ENCODE results near the gene YBX2.
A peak's percentile ranks its signal among the peaks of the same experiment; 100 is the strongest.

Gene YBX2

GRCh38 chr17:7330638-7331015 is 36.2 kb upstream of the YBX2 start:
- Histone ChIP-seq H3K4me1 (ENCODE audit: control insufficient read depth in 1 of 2, insufficient read depth in 2 of 2, low read length in 2 of 2) (peaks cover 12 to 29% of the 10 kb centered on the region in 2 donors), H3K27me3 (ENCODE audit: control insufficient read depth in 1 of 2, insufficient read depth in 2 of 2, low read length in 2 of 2) (no peaks in the 10 kb centered on the region), H3K27ac (ENCODE audit: low read depth, low read length) (peak overlapping the region; percentile 3), H3K4me3 (ENCODE audit: low read depth in 1 of 2, low read length in 2 of 2) (peak overlapping the region; percentile 98), H3K9me3 (ENCODE audit: control insufficient read depth in 1 of 2, low read length in 2 of 2) (no peaks in the 10 kb centered on the region), H3K9ac (ENCODE audit: low read depth in 1 of 2, low read length in 2 of 2) (peak overlapping the region in 1 of 2 donors; percentile 38), H3K36me3 (ENCODE audit: control insufficient read depth in 1 of 2, insufficient read depth in 2 of 2, low read length in 2 of 2) (peaks cover 0 to 9% of the 10 kb centered on the region in 2 donors)

GRCh38 chr17:7329997-7330637 is 35.7 kb upstream of the YBX2 start:
- H3K36me3 ChIP-seq (ENCODE audit: control insufficient read depth in 1 of 2, insufficient read depth in 2 of 2, low read length in 2 of 2), result peaks cover 0 to 14% of the 10 kb centered on the region in 2 donors
- peak overlapping the region; percentile 96 for H3K27ac ChIP-seq (ENCODE audit: low read depth, low read length)
- H3K4me1 ChIP-seq (ENCODE audit: control insufficient read depth in 1 of 2, insufficient read depth in 2 of 2, low read length in 2 of 2), result peaks cover 12 to 27% of the 10 kb centered on the region in 2 donors
- H3K9me3 ChIP-seq (ENCODE audit: control insufficient read depth in 1 of 2, low read length in 2 of 2), result no peaks in the 10 kb centered on the region
- peak overlapping the region; percentile 98 for H3K4me3 ChIP-seq (ENCODE audit: low read depth in 1 of 2, low read length in 2 of 2)
- no peaks in the 10 kb centered on the region for H3K27me3 ChIP-seq (ENCODE audit: control insufficient read depth in 1 of 2, insufficient read depth in 2 of 2, low read length in 2 of 2)
- peak overlapping the region; percentile 56 to 91 for H3K9ac ChIP-seq (ENCODE audit: low read depth in 1 of 2, low read length in 2 of 2)

- H3K4me3 ChIP-seq (ENCODE audit: low read depth in 1 of 2, low read length in 2 of 2), result peak overlapping the region; percentile 98
- H3K9me3 ChIP-seq (ENCODE audit: control insufficient read depth in 1 of 2, low read length in 2 of 2), result no peaks in the 10 kb centered on the region
- H3K27me3 ChIP-seq (ENCODE audit: control insufficient read depth in 1 of 2, insufficient read depth in 2 of 2, low read length in 2 of 2), result no peaks in the 10 kb centered on the region
- peak overlapping the region; percentile 56 to 91 for H3K9ac ChIP-seq (ENCODE audit: low read depth in 1 of 2, low read length in 2 of 2)
- H3K36me3 ChIP-seq (ENCODE audit: control insufficient read depth in 1 of 2, insufficient read depth in 2 of 2, low read length in 2 of 2), result peaks cover 3 to 19% of the 10 kb centered on the region in 2 donors
- H3K27ac ChIP-seq (ENCODE audit: low read depth, low read length), result peak overlapping the region; percentile 96
- peaks cover 7 to 22% of the 10 kb centered on the region in 2 donors for H3K4me1 ChIP-seq (ENCODE audit: control insufficient read depth in 1 of 2, insufficient read depth in 2 of 2, low read length in 2 of 2)
These were observed 35.0 kb upstream of the YBX2 start for GRCh38 chr17:7329374-7329996.

GRCh38 chr17:7328840-7329373 is 34.5 kb upstream of the YBX2 start, which contains the start of gene NEURL4:
NEURL4 (minus strand) TSS chr17:7329335; CDS start chr17:7329312, 23 bp downstream.
- Histone ChIP-seq H3K27me3 (ENCODE audit: control insufficient read depth in 1 of 2, insufficient read depth in 2 of 2, low read length in 2 of 2) (no peaks in the 10 kb centered on the region), H3K9me3 (ENCODE audit: control insufficient read depth in 1 of 2, low read length in 2 of 2) (no peaks in the 10 kb centered on the region), H3K4me1 (ENCODE audit: control insufficient read depth in 1 of 2, insufficient read depth in 2 of 2, low read length in 2 of 2) (peaks cover 7 to 22% of the 10 kb centered on the region in 2 donors), H3K27ac (ENCODE audit: low read depth, low read length) (peak within 1 kb of the TSS; percentile 96), H3K9ac (ENCODE audit: low read depth in 1 of 2, low read length in 2 of 2) (peak within 1 kb of the TSS; percentile 79 to 91), H3K36me3 (ENCODE audit: control insufficient read depth in 1 of 2, insufficient read depth in 2 of 2, low read length in 2 of 2) (peaks cover 5 to 23% of the 10 kb centered on the region in 2 donors), H3K4me3 (ENCODE audit: low read depth in 1 of 2, low read length in 2 of 2) (peak within 1 kb of the TSS; percentile 98)

GRCh38 chr17:7328009-7328408 is 33.6 kb upstream of the YBX2 start:
- peak overlapping the region in 1 of 2 donors; percentile 51 for H3K9ac ChIP-seq (ENCODE audit: low read depth in 1 of 2, low read length in 2 of 2)
- no peaks in the 10 kb centered on the region for H3K27me3 ChIP-seq (ENCODE audit: control insufficient read depth in 1 of 2, insufficient read depth in 2 of 2, low read length in 2 of 2)
- no peaks in the 10 kb centered on the region for H3K9me3 ChIP-seq (ENCODE audit: control insufficient read depth in 1 of 2, low read length in 2 of 2)
- H3K36me3 ChIP-seq (ENCODE audit: control insufficient read depth in 1 of 2, insufficient read depth in 2 of 2, low read length in 2 of 2), result peaks cover 14 to 31% of the 10 kb centered on the region in 2 donors
- no peak overlapping the region for H3K27ac ChIP-seq (ENCODE audit: low read depth, low read length)
- H3K4me3 ChIP-seq (ENCODE audit: low read depth in 1 of 2, low read length in 2 of 2), result peak overlapping the region; percentile 98
- peaks cover 7 to 22% of the 10 kb centered on the region in 2 donors for H3K4me1 ChIP-seq (ENCODE audit: control insufficient read depth in 1 of 2, insufficient read depth in 2 of 2, low read length in 2 of 2)

- Histone ChIP-seq H3K27me3 (ENCODE audit: control insufficient read depth in 1 of 2, insufficient read depth in 2 of 2, low read length in 2 of 2) (no peaks in the 10 kb centered on the region), H3K36me3 (ENCODE audit: control insufficient read depth in 1 of 2, insufficient read depth in 2 of 2, low read length in 2 of 2) (peaks cover 19 to 36% of the 10 kb centered on the region in 2 donors), H3K27ac (ENCODE audit: low read depth, low read length) (no peak overlapping the region), H3K9me3 (ENCODE audit: control insufficient read depth in 1 of 2, low read length in 2 of 2) (no peaks in the 10 kb centered on the region), H3K4me1 (ENCODE audit: control insufficient read depth in 1 of 2, insufficient read depth in 2 of 2, low read length in 2 of 2) (peaks cover 7 to 22% of the 10 kb centered on the region in 2 donors), H3K9ac (ENCODE audit: low read depth in 1 of 2, low read length in 2 of 2) (no peak overlapping the region), H3K4me3 (ENCODE audit: low read depth in 1 of 2, low read length in 2 of 2) (no peak overlapping the region)
These were observed 33.1 kb upstream of the YBX2 start for GRCh38 chr17:7327501-7327900.

GRCh38 chr17:7327056-7327455 is 32.6 kb upstream of the YBX2 start:
- Histone ChIP-seq H3K27me3 (ENCODE audit: control insufficient read depth in 1 of 2, insufficient read depth in 2 of 2, low read length in 2 of 2) (no peaks in the 10 kb centered on the region), H3K4me3 (ENCODE audit: low read depth in 1 of 2, low read length in 2 of 2) (no peak overlapping the region), H3K27ac (ENCODE audit: low read depth, low read length) (no peak overlapping the region), H3K9me3 (ENCODE audit: control insufficient read depth in 1 of 2, low read length in 2 of 2) (no peaks in the 10 kb centered on the region), H3K9ac (ENCODE audit: low read depth in 1 of 2, low read length in 2 of 2) (no peak overlapping the region), H3K36me3 (ENCODE audit: control insufficient read depth in 1 of 2, insufficient read depth in 2 of 2, low read length in 2 of 2) (peaks cover 20 to 40% of the 10 kb centered on the region in 2 donors), H3K4me1 (ENCODE audit: control insufficient read depth in 1 of 2, insufficient read depth in 2 of 2, low read length in 2 of 2) (peaks cover 7 to 18% of the 10 kb centered on the region in 2 donors)

- Histone ChIP-seq H3K4me1 (ENCODE audit: control insufficient read depth in 1 of 2, insufficient read depth in 2 of 2, low read length in 2 of 2) (peaks cover 7 to 18% of the 10 kb centered on the region in 2 donors), H3K27ac (ENCODE audit: low read depth, low read length) (no peak overlapping the region), H3K36me3 (ENCODE audit: control insufficient read depth in 1 of 2, insufficient read depth in 2 of 2, low read length in 2 of 2) (peaks cover 26 to 48% of the 10 kb centered on the region in 2 donors), H3K4me3 (ENCODE audit: low read depth in 1 of 2, low read length in 2 of 2) (no peak overlapping the region), H3K9ac (ENCODE audit: low read depth in 1 of 2, low read length in 2 of 2) (no peak overlapping the region), H3K9me3 (ENCODE audit: control insufficient read depth in 1 of 2, low read length in 2 of 2) (no peaks in the 10 kb centered on the region), H3K27me3 (ENCODE audit: control insufficient read depth in 1 of 2, insufficient read depth in 2 of 2, low read length in 2 of 2) (no peaks in the 10 kb centered on the region)
These were observed 31.7 kb upstream of the YBX2 start for GRCh38 chr17:7326186-7326585.

- Histone ChIP-seq H3K27ac (ENCODE audit: low read depth, low read length) (no peak overlapping the region), H3K36me3 (ENCODE audit: control insufficient read depth in 1 of 2, insufficient read depth in 2 of 2, low read length in 2 of 2) (peaks cover 33 to 60% of the 10 kb centered on the region in 2 donors), H3K9me3 (ENCODE audit: control insufficient read depth in 1 of 2, low read length in 2 of 2) (no peaks in the 10 kb centered on the region), H3K4me1 (ENCODE audit: control insufficient read depth in 1 of 2, insufficient read depth in 2 of 2, low read length in 2 of 2) (peaks cover 7 to 13% of the 10 kb centered on the region in 2 donors), H3K4me3 (ENCODE audit: low read depth in 1 of 2, low read length in 2 of 2) (no peak overlapping the region), H3K27me3 (ENCODE audit: control insufficient read depth in 1 of 2, insufficient read depth in 2 of 2, low read length in 2 of 2) (no peaks in the 10 kb centered on the region), H3K9ac (ENCODE audit: low read depth in 1 of 2, low read length in 2 of 2) (no peak overlapping the region)
These were observed 30.6 kb upstream of the YBX2 start for GRCh38 chr17:7325031-7325528.

- no peak overlapping the region for H3K4me3 ChIP-seq (ENCODE audit: low read depth in 1 of 2, low read length in 2 of 2)
- peaks cover 7 to 13% of the 10 kb centered on the region in 2 donors for H3K4me1 ChIP-seq (ENCODE audit: control insufficient read depth in 1 of 2, insufficient read depth in 2 of 2, low read length in 2 of 2)
- no peaks in the 10 kb centered on the region for H3K9me3 ChIP-seq (ENCODE audit: control insufficient read depth in 1 of 2, low read length in 2 of 2)
- H3K9ac ChIP-seq (ENCODE audit: low read depth in 1 of 2, low read length in 2 of 2), result peak overlapping the region in 1 of 2 donors; percentile 10
- H3K27ac ChIP-seq (ENCODE audit: low read depth, low read length), result no peak overlapping the region
- H3K36me3 ChIP-seq (ENCODE audit: control insufficient read depth in 1 of 2, insufficient read depth in 2 of 2, low read length in 2 of 2), result peaks cover 33 to 60% of the 10 kb centered on the region in 2 donors
- H3K27me3 ChIP-seq (ENCODE audit: control insufficient read depth in 1 of 2, insufficient read depth in 2 of 2, low read length in 2 of 2), result no peaks in the 10 kb centered on the region
These were observed 30.0 kb upstream of the YBX2 start for GRCh38 chr17:7324438-7324779.
